GM19372 (cell line): ENCODE data around the gene TRIM38.

ENCODE experiments used
- ATAC-seq: cut with Tn5 transposase; IDR thresholded peaks from one replicate; pipeline ENCODE4 v1.9.1; 2021; ENCODE audit warnings: mild to moderate bottlenecking, low read depth, moderate library complexity; ENCODE audit not compliant: unreplicated experiment

Gene TRIM38

GRCh38 chr6:26025047-26025893 is 62.7 kb downstream of the TRIM38 start:
- ATAC-seq: no peak

GRCh38 chr6:26025894-26026832 is 63.6 kb downstream of the TRIM38 start:
- ATAC-seq: peak; percentile 37

- ATAC-seq: peak; percentile 45
These were observed 64.4 kb downstream of the TRIM38 start for GRCh38 chr6:26026833-26027490.

- no peak for ATAC-seq
These were observed 65.0 kb downstream of the TRIM38 start for GRCh38 chr6:26027491-26028211.

GRCh38 chr6:26028212-26028745 is 65.7 kb downstream of the TRIM38 start:
- no peak for ATAC-seq

- no peak for ATAC-seq
These were observed 66.4 kb downstream of the TRIM38 start for GRCh38 chr6:26028746-26029569.

GRCh38 chr6:26029570-26029856 is 66.9 kb downstream of the TRIM38 start:
- ATAC-seq: no peak

- ATAC-seq: no peak
These were observed 67.5 kb downstream of the TRIM38 start for GRCh38 chr6:26029857-26030653.

GRCh38 chr6:26030716-26031115 is 68.1 kb downstream of the TRIM38 start:
- ATAC-seq: no peak

- no peak for ATAC-seq
These were observed 68.6 kb downstream of the TRIM38 start for GRCh38 chr6:26031151-26031594.

- ATAC-seq: peak; percentile 37
These were observed 69.2 kb downstream of the TRIM38 start for GRCh38 chr6:26031595-26032339.

- ATAC-seq: no peak
These were observed 69.9 kb downstream of the TRIM38 start for GRCh38 chr6:26032340-26033084.

- peak; percentile 58 for ATAC-seq
These were observed 70.7 kb downstream of the TRIM38 start for GRCh38 chr6:26033085-26033940.

- no peak for ATAC-seq
These were observed 71.3 kb downstream of the TRIM38 start for GRCh38 chr6:26033941-26034354.

GRCh38 chr6:26034905-26035304 is 72.3 kb downstream of the TRIM38 start:
- no peak for ATAC-seq
